ENCODE data around the gene PLXNA1.

PLXNA1 gene

DNA sequence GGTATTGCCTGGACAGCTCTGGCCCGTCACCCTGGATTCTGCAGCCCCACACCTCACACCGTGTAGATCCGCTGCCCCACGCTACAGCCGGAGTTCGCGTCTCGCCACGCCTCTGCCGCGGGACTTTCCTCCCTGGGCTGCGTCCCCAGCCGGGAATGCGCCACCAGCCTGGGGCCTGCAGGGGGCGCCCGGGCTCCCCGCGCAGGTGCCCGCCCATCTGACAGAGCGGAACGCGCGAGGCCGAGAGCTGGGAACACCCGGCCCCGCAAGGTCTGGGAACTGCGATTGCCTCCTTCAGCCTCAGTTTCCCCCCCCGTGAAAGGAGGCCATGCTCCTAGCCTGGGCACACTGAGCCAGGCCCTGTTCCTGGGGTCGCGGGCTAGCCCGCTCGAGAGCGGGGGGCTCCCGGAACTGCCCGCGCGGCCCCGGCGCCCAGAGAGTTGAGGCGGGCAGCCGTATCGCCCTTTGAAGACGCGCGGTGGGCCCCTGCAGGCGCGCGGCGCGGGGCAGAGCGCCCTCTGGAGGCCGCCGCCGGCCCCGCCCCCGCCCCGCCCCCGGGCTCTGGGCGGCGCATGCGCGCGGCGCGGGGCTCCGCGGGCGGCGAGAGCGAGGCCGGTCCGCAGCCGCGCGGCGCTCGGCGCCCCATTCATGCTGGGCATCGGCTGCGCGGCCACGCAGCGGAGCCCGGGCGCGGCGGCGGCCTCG lies at the start of gene PLXNA1:
Gene PLXNA1, plus strand, starts transcription at position 645 of the 705 bp plus-strand sequence. CDS start 5,479 bp downstream, outside the sequence.
- TF ChIP-seq, protein P1, sequence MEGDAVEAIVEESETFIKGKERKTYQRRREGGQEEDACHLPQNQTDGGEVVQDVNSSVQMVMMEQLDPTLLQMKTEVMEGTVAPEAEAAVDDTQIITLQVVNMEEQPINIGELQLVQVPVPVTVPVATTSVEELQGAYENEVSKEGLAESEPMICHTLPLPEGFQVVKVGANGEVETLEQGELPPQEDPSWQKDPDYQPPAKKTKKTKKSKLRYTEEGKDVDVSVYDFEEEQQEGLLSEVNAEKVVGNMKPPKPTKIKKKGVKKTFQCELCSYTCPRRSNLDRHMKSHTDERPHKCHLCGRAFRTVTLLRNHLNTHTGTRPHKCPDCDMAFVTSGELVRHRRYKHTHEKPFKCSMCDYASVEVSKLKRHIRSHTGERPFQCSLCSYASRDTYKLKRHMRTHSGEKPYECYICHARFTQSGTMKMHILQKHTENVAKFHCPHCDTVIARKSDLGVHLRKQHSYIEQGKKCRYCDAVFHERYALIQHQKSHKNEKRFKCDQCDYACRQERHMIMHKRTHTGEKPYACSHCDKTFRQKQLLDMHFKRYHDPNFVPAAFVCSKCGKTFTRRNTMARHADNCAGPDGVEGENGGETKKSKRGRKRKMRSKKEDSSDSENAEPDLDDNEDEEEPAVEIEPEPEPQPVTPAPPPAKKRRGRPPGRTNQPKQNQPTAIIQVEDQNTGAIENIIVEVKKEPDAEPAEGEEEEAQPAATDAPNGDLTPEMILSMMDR (IDR thresholded peaks at IDR 0.05; ENCODE audit: low read length, missing control alignments): peak; percentile 60
- DNase-seq (ENCODE audit: low read depth): peak; percentile 79
- H3K4me3 ChIP-seq (replicated peaks; ENCODE audit: low read depth, low read length): peak within 1 kb of the TSS; percentile 68

DNA sequence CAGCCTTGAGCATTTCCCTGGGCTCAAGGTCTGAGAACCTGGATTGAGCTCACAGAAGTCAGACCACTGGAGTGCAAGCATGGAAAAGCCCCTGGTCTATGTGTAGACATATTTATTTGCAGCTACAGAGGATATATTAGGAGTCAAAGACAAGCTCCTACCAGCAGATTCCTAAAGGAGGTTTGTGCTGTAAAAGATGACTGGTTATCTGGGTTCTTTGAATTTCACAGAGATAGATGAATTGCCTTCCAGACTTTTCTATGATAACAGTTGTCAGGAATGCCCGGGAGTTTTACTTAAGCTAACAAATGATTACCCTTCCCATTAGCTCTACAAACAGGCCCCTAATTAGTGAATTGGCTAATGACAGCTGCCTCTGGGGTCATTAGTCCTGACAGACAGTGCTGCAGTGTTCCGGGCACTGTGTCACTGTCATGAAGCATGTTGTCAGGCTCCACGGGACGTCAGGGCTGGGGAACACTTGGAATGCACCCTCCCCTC lies 48.8 kb upstream of the PLXNA1 start:
- TF ChIP-seq, protein P1 (IDR thresholded peaks at IDR 0.05; ENCODE audit: low read length, missing control alignments): no peak
- peak; percentile 38 for DNase-seq (ENCODE audit: low read depth)

DNA sequence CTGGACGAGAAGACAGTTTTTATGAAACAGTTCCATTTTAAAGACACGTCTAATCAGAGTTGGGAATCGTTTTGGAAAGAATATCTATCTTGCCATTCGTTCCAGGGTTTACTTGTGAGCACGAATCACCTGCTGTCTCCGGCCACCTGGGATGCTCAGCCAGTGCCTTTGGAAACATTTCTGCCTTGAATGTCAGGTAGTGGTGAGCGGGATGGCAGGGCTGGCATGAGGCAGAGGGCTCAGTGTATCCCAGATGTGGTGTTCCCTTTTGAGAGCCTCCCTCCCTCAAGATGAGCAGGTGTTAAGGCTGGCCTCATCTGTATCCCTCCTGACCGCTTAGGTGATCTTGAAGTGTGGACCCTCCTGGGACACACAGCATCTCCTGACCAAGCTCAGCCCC lies 47.9 kb upstream of the PLXNA1 start:
- no peak overlapping the region for H3K4me3 ChIP-seq (replicated peaks; ENCODE audit: low read depth, low read length)
- TF ChIP-seq, protein P1 (IDR thresholded peaks at IDR 0.05; ENCODE audit: low read length, missing control alignments): no peak
- no peak for DNase-seq (ENCODE audit: low read depth)

More for the DNA sequence above, 48.8 kb upstream of the PLXNA1 start:
- no peak overlapping the region for H3K4me3 ChIP-seq (replicated peaks; ENCODE audit: low read depth, low read length)

DNA sequence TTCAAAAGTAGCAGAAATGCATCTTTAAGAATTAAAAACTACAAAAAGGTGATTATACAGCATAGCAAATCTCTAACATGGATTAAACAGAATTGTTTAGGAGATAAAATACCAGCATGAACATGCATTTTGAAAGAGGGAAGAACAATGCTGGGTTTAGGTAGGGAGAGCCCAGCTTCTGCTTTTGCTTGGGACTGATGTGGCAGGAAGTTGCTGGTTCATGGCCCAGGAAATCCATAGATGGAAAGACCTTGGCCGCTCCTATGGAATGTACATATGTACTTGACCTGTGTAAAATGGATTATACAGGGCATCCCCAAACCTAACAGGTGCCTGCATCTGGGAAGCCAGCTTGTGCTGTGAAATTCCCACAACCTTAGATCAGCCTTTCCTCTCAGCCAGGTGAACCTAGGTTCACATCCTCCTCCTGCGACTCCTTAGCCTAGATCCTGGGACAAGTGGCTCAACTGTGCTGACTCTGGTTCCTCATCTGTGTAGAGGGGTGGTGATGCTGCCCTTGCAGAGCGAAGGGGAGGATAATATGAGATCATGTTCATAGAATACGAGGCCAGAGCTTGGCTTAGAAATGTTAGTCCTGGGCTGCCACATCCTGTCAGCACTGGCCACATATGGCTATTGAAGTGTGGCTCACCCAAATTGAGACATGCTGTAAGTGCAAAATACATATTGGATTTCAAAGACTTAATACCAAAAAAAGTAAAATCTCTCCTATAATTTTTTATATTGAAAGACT lies 47.0 kb upstream of the PLXNA1 start:
- no peak for DNase-seq (ENCODE audit: low read depth)
- TF ChIP-seq, protein P1 (IDR thresholded peaks at IDR 0.05; ENCODE audit: low read length, missing control alignments): no peak
- H3K4me3 ChIP-seq (replicated peaks; ENCODE audit: low read depth, low read length): no peak overlapping the region

DNA sequence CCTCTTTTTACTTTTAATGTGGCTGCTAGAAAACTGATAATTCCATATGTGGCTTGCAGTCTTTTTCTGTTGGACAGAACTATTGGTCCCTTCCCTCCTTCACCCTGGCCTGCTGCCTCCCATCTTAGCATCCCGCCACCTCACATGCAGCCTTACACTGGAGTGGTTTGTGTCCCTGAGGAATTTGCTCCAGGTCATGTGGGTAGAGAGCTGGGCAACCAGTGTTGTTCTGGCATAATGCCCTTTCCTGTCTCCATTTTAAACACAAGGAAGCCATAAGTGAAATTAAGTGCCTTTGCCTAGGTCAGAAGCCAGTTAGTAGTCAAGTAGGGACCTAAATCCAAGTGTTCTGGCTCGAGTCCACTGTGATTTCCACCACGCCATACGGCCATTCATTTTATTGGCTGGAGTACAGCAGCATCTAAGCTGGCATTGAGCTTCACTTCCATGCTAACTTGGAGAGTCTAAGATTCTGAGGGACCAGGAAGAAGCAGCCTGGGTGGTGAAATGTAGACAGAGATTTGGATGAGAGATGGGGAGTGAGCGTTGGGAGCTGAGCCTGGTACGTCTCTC lies 46.0 kb upstream of the PLXNA1 start:
- TF ChIP-seq, protein P1 (IDR thresholded peaks at IDR 0.05; ENCODE audit: low read length, missing control alignments): no peak
- H3K4me3 ChIP-seq (replicated peaks; ENCODE audit: low read depth, low read length): no peak overlapping the region
- no peak for DNase-seq (ENCODE audit: low read depth)

DNA sequence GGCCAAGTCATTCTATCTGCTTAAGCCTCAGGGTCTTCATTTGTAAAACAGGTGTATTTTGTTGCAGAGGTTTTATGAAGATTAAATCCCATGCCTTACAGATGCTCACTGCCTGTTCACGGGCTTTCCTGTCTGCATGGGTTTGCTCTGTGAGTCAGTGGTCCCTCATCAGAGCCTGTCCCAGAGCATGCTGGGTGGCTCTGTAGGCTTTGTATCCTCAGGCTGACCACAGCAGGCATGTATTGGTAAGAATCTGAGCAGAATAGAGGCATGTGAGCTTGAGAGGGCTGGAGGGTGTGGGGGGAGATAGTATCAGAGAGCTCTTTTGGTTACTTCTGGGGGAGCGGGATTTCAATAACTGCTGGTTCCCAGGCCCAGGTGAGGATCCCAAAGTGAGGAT lies 45.4 kb upstream of the PLXNA1 start:
- no peak for DNase-seq (ENCODE audit: low read depth)
- TF ChIP-seq, protein P1 (IDR thresholded peaks at IDR 0.05; ENCODE audit: low read length, missing control alignments): no peak
- no peak overlapping the region for H3K4me3 ChIP-seq (replicated peaks; ENCODE audit: low read depth, low read length)

Data from fibroblast of pulmonary artery (primary cell).